Activated CD4-positive, alpha-beta T cell treated with anti-CD3 and anti-CD28 coated beads, Interleukin-2, Interleukin-6, amounts not matched to agents 100 ng/mL and 50 ng/mL, durations not matched to agents 16 hours and 8 hours (primary cell): ENCODE data around the gene C19orf38.

Experiments
- DNase-seq: peaks from one replicate; pipeline ENCODE4 v3.0.0-alpha.2; 2020

C19orf38 gene

GRCh38 chr19:10915130-10916091 is 67.2 kb downstream of the C19orf38 start:
- DNase-seq, result no peak

- no peak for DNase-seq
Measured at GRCh38 chr19:10916602-10917001, 68.4 kb downstream of the C19orf38 start.

- no peak for DNase-seq
Measured at GRCh38 chr19:10918359-10918758, 70.1 kb downstream of the C19orf38 start.
